Brain microvascular endothelial cell (primary cell): ENCODE data around the gene FRMD5.
A peak's percentile ranks its signal among the peaks of the same experiment; 100 is the strongest.

Experiments used
- DNase-seq: peaks from one replicate; pipeline ENCODE4 v3.0.0-alpha.2; 2020
- H3K27ac ChIP-seq: fragments of 250-450 bp; sonication (Bioruptor Pico); 2 replicates; pipeline ENCODE4 v1.5.1; 2020; ENCODE audit warnings: mild to moderate bottlenecking, moderate library complexity
- H3K27me3 ChIP-seq: fragments of 250-450 bp; sonication (Bioruptor Pico); replicated peaks from 2 replicates; pipeline ENCODE4 v1.5.1; 2020; ENCODE audit warnings: mild to moderate bottlenecking
- H3K36me3 ChIP-seq: fragments of 250-450 bp; sonication (Bioruptor Pico); replicated peaks from 2 replicates; pipeline ENCODE4 v1.5.1; 2020; ENCODE audit warnings: mild to moderate bottlenecking
- H3K4me3 ChIP-seq: 2 replicates; pipeline ENCODE4 v1.5.1; 2011; ENCODE audit warnings: low read depth, mild to moderate bottlenecking, control low read depth, low read length, moderate library complexity
- in situ Hi-C: cut with HindIII; loops from 2 replicates; pipeline ENCODE4 v1.10.0; 2017; ENCODE audit warnings: low sequenced_read_pairs, low pct_ligation_motif_present
- TF ChIP-seq, protein P1 (sequence below): IDR thresholded peaks from 2 replicates; pipeline ENCODE4 v1.5.1; 2011; ENCODE audit warnings: low read depth, mild to moderate bottlenecking, moderate library complexity, low read length, control low read depth, inconsistent platforms; ENCODE audit errors: missing control alignments

Gene FRMD5

DNA sequence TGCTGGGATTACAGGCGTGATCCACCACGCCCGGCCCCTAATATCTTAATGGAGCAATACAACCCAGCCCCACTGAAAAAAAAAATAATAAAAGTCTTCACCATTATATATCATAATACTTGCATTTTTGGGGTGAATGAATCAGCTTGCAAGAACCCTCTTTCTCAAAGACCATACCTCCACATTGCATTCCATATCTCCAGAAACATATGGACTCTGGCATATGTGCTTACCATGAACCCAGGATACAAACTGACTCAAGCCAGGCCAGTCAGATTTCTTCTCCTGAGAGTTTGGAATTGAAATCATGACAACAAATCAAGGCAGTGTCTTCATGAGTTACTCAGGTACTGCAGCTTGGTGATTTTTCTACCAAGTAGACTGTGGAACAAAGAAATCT is 101.2 kb downstream of the FRMD5 start:
- DNase-seq: no peak
- Histone ChIP-seq H3K4me3 (no peak overlapping the region), H3K27ac (no peak overlapping the region), H3K27me3 (no peaks in the 10 kb centered on the region), H3K36me3 (no peaks in the 10 kb centered on the region)
- TF ChIP-seq, protein P1, sequence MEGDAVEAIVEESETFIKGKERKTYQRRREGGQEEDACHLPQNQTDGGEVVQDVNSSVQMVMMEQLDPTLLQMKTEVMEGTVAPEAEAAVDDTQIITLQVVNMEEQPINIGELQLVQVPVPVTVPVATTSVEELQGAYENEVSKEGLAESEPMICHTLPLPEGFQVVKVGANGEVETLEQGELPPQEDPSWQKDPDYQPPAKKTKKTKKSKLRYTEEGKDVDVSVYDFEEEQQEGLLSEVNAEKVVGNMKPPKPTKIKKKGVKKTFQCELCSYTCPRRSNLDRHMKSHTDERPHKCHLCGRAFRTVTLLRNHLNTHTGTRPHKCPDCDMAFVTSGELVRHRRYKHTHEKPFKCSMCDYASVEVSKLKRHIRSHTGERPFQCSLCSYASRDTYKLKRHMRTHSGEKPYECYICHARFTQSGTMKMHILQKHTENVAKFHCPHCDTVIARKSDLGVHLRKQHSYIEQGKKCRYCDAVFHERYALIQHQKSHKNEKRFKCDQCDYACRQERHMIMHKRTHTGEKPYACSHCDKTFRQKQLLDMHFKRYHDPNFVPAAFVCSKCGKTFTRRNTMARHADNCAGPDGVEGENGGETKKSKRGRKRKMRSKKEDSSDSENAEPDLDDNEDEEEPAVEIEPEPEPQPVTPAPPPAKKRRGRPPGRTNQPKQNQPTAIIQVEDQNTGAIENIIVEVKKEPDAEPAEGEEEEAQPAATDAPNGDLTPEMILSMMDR: no peak
- in situ Hi-C loops: no loop called here

DNA sequence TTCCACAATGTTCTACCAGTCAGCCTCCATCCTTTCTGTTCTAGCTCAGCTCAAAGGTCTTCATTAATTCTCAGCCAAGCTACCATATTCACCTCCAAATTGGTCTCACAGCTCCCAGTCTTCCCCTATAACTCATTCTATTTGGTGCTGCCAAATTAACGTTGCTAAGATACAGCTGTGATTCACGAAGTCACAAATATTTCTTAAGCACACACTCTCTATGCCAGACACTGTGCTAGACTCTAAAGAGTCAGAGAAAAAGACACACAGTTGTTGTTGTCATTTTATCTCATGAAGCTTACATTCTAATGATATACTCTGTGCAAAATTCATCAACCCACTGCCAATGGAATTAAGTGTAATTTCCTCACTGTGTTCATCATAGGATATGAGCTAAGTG is 102.8 kb downstream of the FRMD5 start:
- no peak overlapping the region for H3K4me3 ChIP-seq
- H3K27ac ChIP-seq: no peak overlapping the region
- H3K27me3 ChIP-seq: no peaks in the 10 kb centered on the region
- in situ Hi-C loops: no loop called here
- H3K36me3 ChIP-seq: no peaks in the 10 kb centered on the region
- DNase-seq: peak; percentile 29
- TF ChIP-seq, protein P1: no peak

DNA sequence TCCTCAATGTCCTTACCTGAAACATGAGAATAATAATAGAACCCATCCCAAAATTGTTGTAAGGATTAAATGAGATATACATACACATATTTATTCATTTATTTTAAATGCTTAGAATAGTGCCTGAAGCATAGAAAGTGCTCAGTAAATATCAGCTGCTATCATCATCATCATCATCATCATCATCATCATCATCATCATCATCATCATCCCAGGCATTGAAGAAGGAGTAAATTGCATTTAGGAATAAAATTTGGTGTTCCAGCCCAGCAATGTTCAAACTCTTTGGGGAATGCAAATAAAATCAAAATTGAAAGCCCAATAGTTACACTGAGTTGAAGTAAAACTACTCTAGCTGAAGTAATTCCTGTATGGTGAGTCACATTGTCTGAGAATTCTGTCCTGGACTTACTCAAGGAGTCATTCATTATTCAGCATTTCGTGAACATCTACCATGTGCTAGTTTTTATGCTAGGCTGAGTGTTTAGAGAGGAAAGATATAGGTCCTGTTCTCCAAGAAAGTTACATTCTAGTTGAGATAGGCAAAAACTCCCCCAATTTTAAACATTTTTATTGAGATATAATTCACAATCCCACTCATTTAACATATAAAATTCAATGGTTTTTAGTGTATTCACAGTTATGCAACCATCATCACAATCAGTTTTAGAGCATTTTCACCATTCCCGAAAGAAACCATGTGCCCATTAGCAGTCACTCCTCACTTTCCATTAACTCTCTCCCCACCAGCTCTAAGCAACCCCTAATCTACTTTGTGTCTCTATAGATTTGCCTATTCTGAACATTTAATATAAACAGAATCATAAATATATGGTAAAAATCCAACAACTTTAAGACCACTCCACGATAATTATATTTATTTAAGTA is 107.2 kb downstream of the FRMD5 start:
- Histone ChIP-seq H3K27ac (peak overlapping the region; percentile 57), H3K36me3 (no peaks in the 10 kb centered on the region), H3K4me3 (no peak overlapping the region), H3K27me3 (no peaks in the 10 kb centered on the region)
- TF ChIP-seq, protein P1: no peak
- in situ Hi-C loops: no loop called here
- DNase-seq: peak; percentile 70

DNA sequence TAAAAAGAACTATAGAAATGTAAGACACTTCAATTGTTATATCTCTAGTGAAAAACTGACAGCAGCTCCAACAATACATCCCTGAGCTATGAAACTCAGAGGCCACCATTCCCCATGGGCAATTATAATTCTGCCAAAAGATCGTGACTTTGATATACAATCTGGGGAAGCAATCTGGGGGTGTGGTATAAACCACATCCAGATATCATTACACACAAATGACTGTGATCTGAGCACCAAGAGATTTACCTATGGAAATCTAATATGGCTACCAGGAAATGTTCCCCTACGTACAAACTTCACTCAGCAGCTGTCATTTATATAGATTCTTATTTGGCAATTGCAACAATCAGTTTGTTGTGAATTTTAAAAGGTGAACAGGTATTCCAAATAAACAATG is 110.3 kb downstream of the FRMD5 start:
- no peak for DNase-seq
- in situ Hi-C loops: no loop called here
- Histone ChIP-seq H3K36me3 (no peaks in the 10 kb centered on the region), H3K4me3 (no peak overlapping the region), H3K27me3 (no peaks in the 10 kb centered on the region), H3K27ac (no peak overlapping the region)
- TF ChIP-seq, protein P1: no peak

DNA sequence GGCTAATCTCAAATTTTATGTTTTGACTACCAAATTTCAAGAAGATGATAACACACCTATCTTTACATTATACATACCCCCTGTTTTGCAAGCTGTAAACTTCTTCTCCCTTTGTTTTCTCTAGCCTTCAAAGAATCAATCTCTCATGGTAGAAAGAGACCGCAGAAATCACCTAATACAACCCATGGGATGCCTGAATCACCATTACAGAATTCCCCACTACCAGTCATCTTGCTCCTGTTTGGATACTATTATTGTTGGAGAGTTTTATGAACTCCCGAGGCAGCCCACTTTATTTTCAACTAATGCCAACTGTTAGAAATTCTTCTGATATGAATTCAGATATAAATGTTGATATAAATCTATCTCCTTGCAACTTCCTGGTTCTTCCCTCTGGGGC is 110.9 kb downstream of the FRMD5 start:
- H3K27ac ChIP-seq: no peak overlapping the region
- in situ Hi-C loops: no loop called here
- DNase-seq: no peak

More for the DNA sequence above, 110.9 kb downstream of the FRMD5 start:
- H3K27me3 ChIP-seq: no peaks in the 10 kb centered on the region
- no peak overlapping the region for H3K4me3 ChIP-seq
- no peaks in the 10 kb centered on the region for H3K36me3 ChIP-seq
- TF ChIP-seq, protein P1: no peak
